Keratinocyte (primary cell): ENCODE measurements around the gene PRPF4.

Experiments
- EZH2 ChIP-seq: IDR thresholded peaks from one replicate; pipeline ENCODE4 v1.6.1; 2012; ENCODE audit warnings: inconsistent platforms, mild to moderate bottlenecking, low read length, moderate library complexity
- TF ChIP-seq, protein P1 (sequence below), 3 experiments: IDR thresholded peaks in 1 of 3; conservative IDR thresholded peaks in 1 of 3; optimal IDR thresholded peaks in 1 of 3; 2 replicates in 2 of 3; 3 replicates in 1 of 3; pipeline versions ENCODE3 to v1.5.1; 2011; ENCODE audit warnings: low read length in 3 of 3, mild to moderate bottlenecking in 3 of 3, moderate library complexity in 2 of 3, control low read depth in 1 of 3, inconsistent platforms in 1 of 3; ENCODE audit not compliant: insufficient read depth in 2 of 3; ENCODE audit errors: extremely low read depth in 1 of 3

DNA sequence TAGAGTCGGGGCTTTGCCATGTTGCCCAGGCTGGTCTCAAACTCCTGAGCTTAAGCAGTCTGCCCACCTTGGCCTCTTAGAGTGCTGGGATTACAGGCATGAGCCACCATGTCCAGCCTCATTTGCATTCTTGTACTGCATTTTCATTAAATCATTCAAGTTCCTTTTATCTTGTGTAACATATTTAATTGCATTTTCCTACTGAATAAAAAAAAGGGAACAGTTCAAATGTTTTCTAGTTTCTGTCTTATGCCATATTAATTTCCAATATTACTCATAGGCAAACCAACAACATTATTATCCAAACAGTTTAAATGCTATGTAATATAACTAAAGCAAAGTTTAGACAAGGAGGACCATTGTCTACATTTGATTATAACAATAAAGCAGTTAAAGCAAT, 48.0 kb upstream of the PRPF4 start:
- TF ChIP-seq, protein P1, sequence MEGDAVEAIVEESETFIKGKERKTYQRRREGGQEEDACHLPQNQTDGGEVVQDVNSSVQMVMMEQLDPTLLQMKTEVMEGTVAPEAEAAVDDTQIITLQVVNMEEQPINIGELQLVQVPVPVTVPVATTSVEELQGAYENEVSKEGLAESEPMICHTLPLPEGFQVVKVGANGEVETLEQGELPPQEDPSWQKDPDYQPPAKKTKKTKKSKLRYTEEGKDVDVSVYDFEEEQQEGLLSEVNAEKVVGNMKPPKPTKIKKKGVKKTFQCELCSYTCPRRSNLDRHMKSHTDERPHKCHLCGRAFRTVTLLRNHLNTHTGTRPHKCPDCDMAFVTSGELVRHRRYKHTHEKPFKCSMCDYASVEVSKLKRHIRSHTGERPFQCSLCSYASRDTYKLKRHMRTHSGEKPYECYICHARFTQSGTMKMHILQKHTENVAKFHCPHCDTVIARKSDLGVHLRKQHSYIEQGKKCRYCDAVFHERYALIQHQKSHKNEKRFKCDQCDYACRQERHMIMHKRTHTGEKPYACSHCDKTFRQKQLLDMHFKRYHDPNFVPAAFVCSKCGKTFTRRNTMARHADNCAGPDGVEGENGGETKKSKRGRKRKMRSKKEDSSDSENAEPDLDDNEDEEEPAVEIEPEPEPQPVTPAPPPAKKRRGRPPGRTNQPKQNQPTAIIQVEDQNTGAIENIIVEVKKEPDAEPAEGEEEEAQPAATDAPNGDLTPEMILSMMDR (optimal IDR thresholded peaks at IDR 0.05 in 1 of 3, IDR thresholded peaks at IDR 0.05 in 1 of 3, conservative IDR thresholded peaks at IDR 0.05 in 1 of 3; ENCODE audit: extremely low read depth in 1 of 3, insufficient read depth in 2 of 3, low read length in 3 of 3): no peak
- TF ChIP-seq EZH2: no peak
